ENCODE measurements around the gene CCDC144A. TPM values are rescaled to one million over a fixed set of nuclear protein-coding genes. Genes with fewer than 3 reads are reported as not detected.
"Not testable (repeated sequence)": the region's sequence is repeated elsewhere in the genome, so short reads cannot be mapped to it uniquely, and the experiment has no call there.

The CCDC144A gene
- polyA plus RNA-seq, 3 donors = 0.05 to 0.23 TPM; not detected in 1

GRCh38 chr17:16666907-16667636 is 23.0 kb upstream of the CCDC144A start:
- DNase-seq = not testable (repeated sequence)
- peaks cover 47 to 65% (median 57%) of the 10 kb centered on the region in 3 donors for H3K27me3 Mint-ChIP-seq (ENCODE audit: low read depth in 3 of 3)
- peaks cover 3 to 22% (median 11%) of the 10 kb centered on the region in 7 donors for H3K9me3 Mint-ChIP-seq

GRCh38 chr17:16676676-16677268 is 13.3 kb upstream of the CCDC144A start:
- Mint-ChIP-seq H3K27ac (no peak overlapping the region), H3K27me3 (ENCODE audit: low read depth in 3 of 3) (peaks cover 17 to 21% (median 18%) of the 10 kb centered on the region in 3 donors), H3K9me3 (peaks cover 0 to 6% (median 2%) of the 10 kb centered on the region in 7 donors), H3K4me3 (no peak overlapping the region), H3K4me1 (no peaks in the 10 kb centered on the region), H3K36me3 (no peaks in the 10 kb centered on the region)
- no peak overlapping the region for H3K4me3 ChIP-seq (replicated peaks in 1 of 3; ENCODE audit: low read depth in 2 of 3, low read length in 3 of 3)
- no peak for DNase-seq
- H3K9ac ChIP-seq (ENCODE audit: insufficient read depth, low read length, poor library complexity, severe bottlenecking) = no peak overlapping the region
- WGBS (ENCODE audit: insufficient coverage) = 83% methylated on average over 4 of the region's 6 CpGs
- no peaks in the 10 kb centered on the region for H3K36me3 ChIP-seq (replicated peaks in 1 of 2; ENCODE audit: control insufficient read depth in 1 of 2, insufficient read depth in 2 of 2, low read length in 2 of 2)
- H2AFZ ChIP-seq (ENCODE audit: insufficient read depth, low read depth, low read length, poor library complexity, severe bottlenecking) = no peak overlapping the region
- no peak overlapping the region for H3K27ac ChIP-seq (ENCODE audit: low read depth in 1 of 2, low read length in 2 of 2)
- no peak for TF ChIP-seq CTCF (IDR thresholded peaks at IDR 0.05)
- no peaks in the 10 kb centered on the region for H3K79me2 ChIP-seq (ENCODE audit: insufficient read depth, low read length)
- H3K4me1 ChIP-seq (ENCODE audit: control insufficient read depth in 1 of 2, insufficient read depth in 2 of 2, low read length in 2 of 2) = no peaks in the 10 kb centered on the region
- intact Hi-C loops (cut with micrococcal nuclease) = no loop called here
- no peak overlapping the region for H3K4me2 ChIP-seq (replicated peaks; ENCODE audit: extremely low read depth, low read length, poor library complexity, severe bottlenecking)
- peaks cover 2 to 6% of the 10 kb centered on the region in 2 donors for H3K27me3 ChIP-seq (ENCODE audit: control insufficient read depth in 2 of 2, insufficient read depth in 2 of 2, low read length in 2 of 2)
- no peaks in the 10 kb centered on the region for H4K20me1 ChIP-seq (ENCODE audit: insufficient read depth, low read length)
- H3K9me3 ChIP-seq (replicated peaks in 1 of 2; ENCODE audit: control insufficient read depth in 1 of 2, insufficient read depth in 1 of 2, low read length in 2 of 2) = no peaks in the 10 kb centered on the region

More at GRCh38 chr17:16666907-16667636, 23.0 kb upstream of the CCDC144A start:
- H3K27ac Mint-ChIP-seq; H3K4me2 ChIP-seq (replicated peaks; ENCODE audit: extremely low read depth, low read length, poor library complexity, severe bottlenecking); H3K36me3 ChIP-seq (replicated peaks in 1 of 2; ENCODE audit: control insufficient read depth in 1 of 2, insufficient read depth in 2 of 2, low read length in 2 of 2); H3K9ac ChIP-seq (ENCODE audit: insufficient read depth, low read length, poor library complexity, severe bottlenecking); H4K20me1 ChIP-seq (ENCODE audit: insufficient read depth, low read length); H3K4me1 Mint-ChIP-seq; H2AFZ ChIP-seq (ENCODE audit: insufficient read depth, low read depth, low read length, poor library complexity, severe bottlenecking); H3K79me2 ChIP-seq (ENCODE audit: insufficient read depth, low read length); H3K9me3 ChIP-seq (replicated peaks in 1 of 2; ENCODE audit: control insufficient read depth in 1 of 2, insufficient read depth in 1 of 2, low read length in 2 of 2); H3K4me1 ChIP-seq (ENCODE audit: control insufficient read depth in 1 of 2, insufficient read depth in 2 of 2, low read length in 2 of 2); intact Hi-C loops (cut with micrococcal nuclease); H3K27ac ChIP-seq (ENCODE audit: low read depth in 1 of 2, low read length in 2 of 2); H3K4me3 ChIP-seq (replicated peaks in 1 of 3; ENCODE audit: low read depth in 2 of 3, low read length in 3 of 3); H3K36me3 Mint-ChIP-seq: not testable (repeated sequence)
- peak overlapping the region in 1 of 2 donors; percentile 55 for H3K4me3 Mint-ChIP-seq
- peaks cover 36 to 62% of the 10 kb centered on the region in 2 donors for H3K27me3 ChIP-seq (ENCODE audit: control insufficient read depth in 2 of 2, insufficient read depth in 2 of 2, low read length in 2 of 2)
- 2% methylated on average over 48 of the region's 61 CpGs for WGBS (ENCODE audit: insufficient coverage)

- H3K79me2 ChIP-seq (ENCODE audit: insufficient read depth, low read length); DNase-seq; H3K4me1 ChIP-seq (ENCODE audit: control insufficient read depth in 1 of 2, insufficient read depth in 2 of 2, low read length in 2 of 2); intact Hi-C loops (cut with micrococcal nuclease); H3K9me3 ChIP-seq (replicated peaks in 1 of 2; ENCODE audit: control insufficient read depth in 1 of 2, insufficient read depth in 1 of 2, low read length in 2 of 2); H3K36me3 Mint-ChIP-seq; H3K36me3 ChIP-seq (replicated peaks in 1 of 2; ENCODE audit: control insufficient read depth in 1 of 2, insufficient read depth in 2 of 2, low read length in 2 of 2); H3K27ac Mint-ChIP-seq; H3K9me3 Mint-ChIP-seq; H4K20me1 ChIP-seq (ENCODE audit: insufficient read depth, low read length); H3K9ac ChIP-seq (ENCODE audit: insufficient read depth, low read length, poor library complexity, severe bottlenecking); H3K4me3 ChIP-seq (replicated peaks in 1 of 3; ENCODE audit: low read depth in 2 of 3, low read length in 3 of 3); H3K4me2 ChIP-seq (replicated peaks; ENCODE audit: extremely low read depth, low read length, poor library complexity, severe bottlenecking); H3K27ac ChIP-seq (ENCODE audit: low read depth in 1 of 2, low read length in 2 of 2); H3K4me1 Mint-ChIP-seq; H2AFZ ChIP-seq (ENCODE audit: insufficient read depth, low read depth, low read length, poor library complexity, severe bottlenecking): not testable (repeated sequence)
- peaks cover 4 to 27% of the 10 kb centered on the region in 2 donors for H3K27me3 ChIP-seq (ENCODE audit: control insufficient read depth in 2 of 2, insufficient read depth in 2 of 2, low read length in 2 of 2)
- Mint-ChIP-seq H3K27me3 (ENCODE audit: low read depth in 3 of 3) (peaks cover 33 to 47% (median 37%) of the 10 kb centered on the region in 3 donors), H3K4me3 (peak overlapping the region in 1 of 2 donors; percentile 57)
- WGBS (ENCODE audit: insufficient coverage) = 48% methylated on average over 42 of the region's 44 CpGs
Measured at GRCh38 chr17:16683290-16684138, 6.5 kb upstream of the CCDC144A start.

Data from CD14-positive monocyte (primary cell).